Gastrocnemius medialis (tissue), 4 donors: ENCODE results near the gene GSTP1. TPM values are rescaled to one million over a fixed set of nuclear protein-coding genes. Genes with fewer than 3 reads are reported as not detected.
A peak's percentile ranks its signal among the peaks of the same experiment; 100 is the strongest.
"Not testable (repeated sequence)": the region's sequence is repeated elsewhere in the genome, so short reads cannot be mapped to it uniquely, and the experiment has no call there.

ENCODE experiments used
- ATAC-seq, 2 donors: fragments of 150-250 bp; one replicate each; pipeline ENCODE4 v1.9.1; 2016
- DNase-seq, 2 donors: peaks; one replicate each; pipeline ENCODE4 v3.0.0-alpha.2; 2019
- H3K27ac ChIP-seq, 4 donors: fragments of 200-600 bp; sonication (generic); 1 replicate in 1 of 4; 2 replicates in 3 of 4; pipeline ENCODE4 v1.5.1; 2016 to 2018; ENCODE audit warnings: mild to moderate bottlenecking in 2 of 4, moderate library complexity in 1 of 4
- H3K27me3 ChIP-seq, 3 donors: fragments of 200-600 bp; sonication (generic) in 2 of 3; 1 replicate in 1 of 3; 2 replicates in 2 of 3; pipeline versions ENCODE4 v1.5.1 to v1.6.0; 2016 to 2019; ENCODE audit warnings: mild to moderate bottlenecking in 1 of 3, moderate library complexity in 1 of 3
- H3K36me3 ChIP-seq, 2 donors: fragments of 200-600 bp; sonication (generic) in 1 of 2; one replicate each; pipeline ENCODE4 v1.5.1; 2017 to 2018
- H3K4me1 ChIP-seq, 2 donors: fragments of 200-600 bp; sonication (generic) in 1 of 2; one replicate each; pipeline ENCODE4 v1.5.1; 2016 to 2017; ENCODE audit warnings: mild to moderate bottlenecking in 2 of 2
- H3K4me3 ChIP-seq, 4 donors: fragments of 200-600 bp; sonication (generic) in 3 of 4; 1 replicate in 1 of 4; 2 replicates in 3 of 4; pipeline ENCODE4 v1.5.1; 2016 to 2019; ENCODE audit warnings: mild to moderate bottlenecking in 2 of 4
- H3K9me3 ChIP-seq, 3 donors: fragments of 200-600 bp; sonication (generic) in 2 of 3; 1 replicate in 1 of 3; 2 replicates in 2 of 3; pipeline ENCODE4 v1.5.1; 2016 to 2019
- CTCF ChIP-seq, 5 experiments: fragments of 450-650 bp in 3 of 5; fragments of 200-600 bp in 2 of 5; sonication (generic) in 2 of 5; IDR thresholded peaks in 4 of 5; conservative IDR thresholded peaks in 1 of 5; 1 replicate in 4 of 5; 2 replicates in 1 of 5; pipeline ENCODE4 v1.5.1; 2016 to 2019; ENCODE audit warnings: antibody characterized with exemption in 5 of 5, mild to moderate bottlenecking in 3 of 5, moderate library complexity in 3 of 5
- POLR2A ChIP-seq, 2 donors: fragments of 450-650 bp; IDR thresholded peaks; one replicate each; pipeline ENCODE4 v1.6.1; 2017; ENCODE audit warnings: antibody characterized with exemption in 2 of 2, mild to moderate bottlenecking in 2 of 2, moderate library complexity in 2 of 2
- in situ Hi-C, 4 donors: fragments of 200-750 bp; cut with MboI; loops; one replicate each; pipeline versions ENCODE4 v1.15.0 to v1.8.0; 2017; ENCODE audit warnings: low sequenced_read_pairs in 4 of 4
- intact Hi-C: fragments of 100-400 bp; cut with DNase I; formaldehyde crosslinking; loops from one replicate; pipeline ENCODE4 v1.15.1; 2023; ENCODE audit warnings: low total_unique reads
- total RNA-seq, 4 donors: library from RNA; depleted of rRNA; stranded (reverse); fragments of >200 nt; gene quantifications; one replicate each; pipeline versions ENCODE4 v1.1.0 to v1.2.3, GENCODE V29; 2016

GSTP1 gene
- total RNA-seq, 4 donors from 2014 or later: 316 to 866 (median 549) TPM

GRCh38 chr11:67620621-67621020, 37.0 kb downstream of the GSTP1 start:
- H3K9me3 ChIP-seq, in situ Hi-C loops, DNase-seq, H3K27me3 ChIP-seq, H3K4me1 ChIP-seq, ATAC-seq, H3K27ac ChIP-seq, H3K36me3 ChIP-seq, H3K4me3 ChIP-seq, intact Hi-C loops: not testable (repeated sequence)

- H3K27me3 ChIP-seq, in situ Hi-C loops, intact Hi-C loops, H3K27ac ChIP-seq, DNase-seq, H3K36me3 ChIP-seq, H3K4me1 ChIP-seq, H3K4me3 ChIP-seq, H3K9me3 ChIP-seq, ATAC-seq: not testable (repeated sequence)
Measured at GRCh38 chr11:67621928-67622327, 38.3 kb downstream of the GSTP1 start.

GRCh38 chr11:67622905-67623304, 39.3 kb downstream of the GSTP1 start:
- H3K4me3 ChIP-seq, intact Hi-C loops, H3K27me3 ChIP-seq, ATAC-seq, H3K36me3 ChIP-seq, DNase-seq, H3K4me1 ChIP-seq, H3K9me3 ChIP-seq, in situ Hi-C loops: not testable (repeated sequence)
- H3K27ac ChIP-seq: peak overlapping the region; percentile 48 to 65 (median 55)

GRCh38 chr11:67623795-67624194, 40.2 kb downstream of the GSTP1 start:
- in situ Hi-C loops, H3K27ac ChIP-seq, intact Hi-C loops: not testable (repeated sequence)

GRCh38 chr11:67626131-67626833, 42.7 kb downstream of the GSTP1 start:
- H3K36me3 ChIP-seq, H3K4me3 ChIP-seq, H3K4me1 ChIP-seq, DNase-seq, H3K27ac ChIP-seq, H3K27me3 ChIP-seq, ATAC-seq, in situ Hi-C loops, H3K9me3 ChIP-seq, intact Hi-C loops: not testable (repeated sequence)

More at GRCh38 chr11:67623795-67624194, 40.2 kb downstream of the GSTP1 start:
- not testable (repeated sequence) for DNase-seq, H3K4me1 ChIP-seq, H3K36me3 ChIP-seq, H3K9me3 ChIP-seq, H3K27me3 ChIP-seq, H3K4me3 ChIP-seq, ATAC-seq

- H3K4me3 ChIP-seq: no peak overlapping the region
- no peak for TF ChIP-seq CTCF (IDR thresholded peaks at IDR 0.05 in 4 of 5, conservative IDR thresholded peaks at IDR 0.05 in 1 of 5)
- TF ChIP-seq POLR2A (IDR thresholded peaks at IDR 0.05): no peak
- H3K4me1 ChIP-seq: peaks cover 5% of the 10 kb centered on the region in 2 donors
- H3K27ac ChIP-seq: no peak overlapping the region
- no peaks in the 10 kb centered on the region for H3K27me3 ChIP-seq
- no peaks in the 10 kb centered on the region for H3K36me3 ChIP-seq
- H3K9me3 ChIP-seq: no peaks in the 10 kb centered on the region
- DNase-seq: no peak
- intact Hi-C loops (no loop called here), in situ Hi-C loops (no loop called here)
- ATAC-seq: no peak
Measured at GRCh38 chr11:67626970-67627369, 43.4 kb downstream of the GSTP1 start.

GRCh38 chr11:67627441-67627811, 43.8 kb downstream of the GSTP1 start:
- in situ Hi-C loops: no loop called here
- intact Hi-C loops: no loop called here
- H3K4me3 ChIP-seq: no peak overlapping the region
- peaks cover 5% of the 10 kb centered on the region in 2 donors for H3K4me1 ChIP-seq
- TF ChIP-seq POLR2A (IDR thresholded peaks at IDR 0.05) (no peak), CTCF (IDR thresholded peaks at IDR 0.05 in 4 of 5, conservative IDR thresholded peaks at IDR 0.05 in 1 of 5) (no peak)
- H3K27ac ChIP-seq: no peak overlapping the region
- no peak for ATAC-seq
- H3K36me3 ChIP-seq: no peaks in the 10 kb centered on the region
- H3K9me3 ChIP-seq: no peaks in the 10 kb centered on the region
- no peak for DNase-seq
- H3K27me3 ChIP-seq: no peaks in the 10 kb centered on the region
